Measurements from ENCODE around the gene FBXO38.

Gene FBXO38

GRCh38 chr5:148383564-148384379, at the start of gene FBXO38:
Gene FBXO38, plus strand, starts transcription at chr5:148383958. Its CDS starts 10,819 bp downstream, at chr5:148394777.
- DNase-seq (ENCODE audit: low read depth in 2 of 2): peak; percentile 88 to 92

- DNase-seq (ENCODE audit: low read depth in 2 of 2): no peak
Observed at GRCh38 chr5:148335259-148335658, 48.5 kb upstream of the FBXO38 start, which contains the start of gene SPINK9. Gene SPINK9, plus strand, starts transcription at chr5:148335559. Its CDS starts 55 bp downstream, at chr5:148335614.

DNA sequence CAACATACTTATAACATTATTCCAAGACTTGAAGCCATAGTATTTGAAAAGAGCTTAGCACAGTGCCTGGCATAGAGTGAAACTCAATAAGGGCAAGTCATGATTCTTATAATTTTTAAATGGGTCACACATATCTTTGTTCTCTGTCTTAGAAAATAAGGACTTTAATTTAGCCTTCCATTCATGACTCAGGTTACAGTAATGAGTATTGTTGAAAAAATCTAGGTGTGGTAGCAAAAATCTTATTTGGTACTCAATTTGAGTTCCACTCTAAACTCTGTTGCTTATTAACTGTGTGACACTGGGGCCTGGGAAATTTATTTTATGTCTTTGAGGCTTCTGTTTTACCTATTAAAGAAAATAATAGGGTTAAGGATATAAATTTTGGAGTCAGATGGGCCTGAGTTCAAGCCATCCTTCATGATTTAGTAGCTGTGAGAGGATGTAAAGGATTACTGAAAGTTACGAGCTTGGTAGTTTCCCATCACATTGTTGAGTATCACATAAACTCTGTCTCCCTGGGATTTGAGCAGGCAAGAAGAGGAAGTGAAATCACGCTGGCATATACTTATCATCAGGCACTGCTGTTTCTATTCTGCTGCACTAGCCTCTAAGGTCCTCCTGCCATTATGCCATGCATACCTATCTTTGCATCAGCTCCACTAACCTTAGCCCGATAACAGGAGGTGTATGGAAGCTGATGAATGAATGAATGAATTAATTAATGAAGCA, 46.9 kb upstream of the FBXO38 start:
- DNase-seq (ENCODE audit: low read depth in 2 of 2): no peak

DNA sequence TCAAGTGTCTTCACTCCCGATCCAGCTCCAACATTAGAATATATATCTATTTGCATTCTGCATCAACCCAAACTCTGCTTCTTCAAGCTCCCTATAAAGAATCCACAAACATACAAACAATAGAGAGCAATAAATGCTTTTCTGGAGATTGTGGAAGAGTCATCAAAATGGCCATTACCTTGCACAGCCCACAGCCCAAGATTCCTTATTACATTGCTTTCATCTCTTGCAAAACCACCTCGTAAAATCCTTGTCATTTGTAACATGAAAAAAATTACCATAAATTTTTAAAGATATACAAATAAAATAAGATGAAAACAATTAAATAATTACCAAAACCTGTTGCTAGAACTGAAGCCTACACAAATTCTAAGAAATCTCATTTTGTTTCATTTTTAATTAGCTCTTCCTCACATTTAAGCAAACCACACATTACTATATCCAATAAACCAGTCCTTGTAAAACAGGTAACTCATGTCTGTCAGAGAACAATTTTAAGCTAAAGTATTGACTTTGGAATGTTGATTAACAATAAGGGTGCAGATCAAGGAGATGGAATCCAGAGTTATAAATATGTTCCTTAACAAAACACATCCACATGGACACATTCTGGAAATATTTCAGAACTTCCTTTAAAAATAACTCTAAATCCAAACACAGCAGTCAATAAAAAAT, 41.2 kb upstream of the FBXO38 start:
- no peak for DNase-seq (ENCODE audit: low read depth in 2 of 2)

DNA sequence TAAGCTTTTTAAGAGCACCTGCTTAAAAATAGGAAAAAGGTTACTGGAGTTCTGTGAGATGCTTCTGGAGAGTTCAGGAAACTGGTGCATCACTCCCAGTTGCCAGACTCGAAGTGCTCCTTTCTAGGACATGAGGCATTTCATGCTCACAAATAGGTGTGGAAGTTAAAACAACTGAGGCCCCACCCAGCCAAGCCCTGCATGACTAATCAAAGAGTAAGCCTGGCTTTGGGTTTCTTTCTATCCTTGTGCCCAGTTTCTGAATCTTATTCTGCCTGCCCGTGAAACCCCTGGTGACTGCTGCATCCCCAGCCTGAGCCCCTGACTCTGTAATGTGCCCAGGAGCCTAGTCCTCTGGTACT, 40.7 kb upstream of the FBXO38 start:
- DNase-seq (ENCODE audit: low read depth in 2 of 2): no peak

- no peak for DNase-seq (ENCODE audit: low read depth in 2 of 2)
Observed at GRCh38 chr5:148343603-148344487, 39.9 kb upstream of the FBXO38 start.

DNA sequence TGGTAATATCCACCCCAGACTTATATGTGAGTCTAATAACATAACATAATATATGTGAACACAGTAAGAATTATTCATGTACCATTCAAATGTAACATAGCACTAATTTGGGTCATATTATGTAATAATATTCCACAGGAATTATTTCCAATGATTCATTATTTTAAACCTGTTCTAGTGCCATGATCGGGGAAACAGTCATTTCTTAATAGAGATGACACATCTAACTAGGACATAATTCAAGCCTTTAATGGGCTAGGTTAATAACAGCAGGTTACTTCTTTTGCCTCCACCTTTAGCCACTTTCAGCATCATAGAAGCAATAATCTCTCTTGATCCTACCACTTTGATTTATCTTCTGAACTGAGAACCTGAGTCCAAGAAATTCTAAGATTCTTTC, 36.1 kb upstream of the FBXO38 start:
- no peak for DNase-seq (ENCODE audit: low read depth in 2 of 2)

DNA sequence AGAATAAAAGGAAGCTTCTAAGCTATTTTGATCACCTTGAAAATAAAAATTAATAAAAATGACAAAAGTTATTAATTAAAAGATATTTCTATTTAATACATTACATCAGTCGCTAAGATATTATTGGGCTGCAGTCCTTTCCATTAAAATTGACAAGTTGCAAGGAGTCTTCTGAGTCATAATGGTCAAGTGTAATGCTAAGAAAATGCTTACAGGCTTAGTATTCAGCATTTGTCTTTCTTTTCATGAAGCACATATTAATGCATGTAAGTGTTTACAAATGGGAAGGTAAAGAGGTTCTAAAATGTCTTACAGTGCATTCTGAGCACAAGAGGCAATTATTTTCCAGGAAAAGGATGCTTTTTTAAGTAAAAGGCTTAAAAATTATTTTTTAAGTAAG, 31.1 kb upstream of the FBXO38 start:
- DNase-seq (ENCODE audit: low read depth in 2 of 2): no peak

- no peak for DNase-seq (ENCODE audit: low read depth in 2 of 2)
Observed at GRCh38 chr5:148353634-148354033, 30.1 kb upstream of the FBXO38 start.

DNA sequence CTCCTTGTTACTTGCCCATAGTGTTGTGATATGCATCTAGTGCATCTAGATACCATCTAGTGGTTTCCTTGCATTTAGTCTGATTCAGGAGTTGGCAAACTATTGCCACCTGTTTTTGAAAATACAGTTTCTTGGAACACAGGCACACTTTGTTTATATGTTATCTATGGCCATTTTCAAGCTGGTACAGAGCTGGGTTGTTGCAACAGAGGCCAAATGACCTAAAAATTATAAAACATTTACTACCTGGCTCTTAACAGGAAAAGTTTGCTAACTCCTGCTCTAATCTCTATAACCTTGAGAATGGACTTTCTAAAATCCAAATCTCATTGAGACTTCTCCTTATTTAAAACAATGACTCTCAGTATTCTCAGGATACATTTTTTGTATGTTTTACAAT, 19.4 kb upstream of the FBXO38 start:
- no peak for DNase-seq (ENCODE audit: low read depth in 2 of 2)

DNA sequence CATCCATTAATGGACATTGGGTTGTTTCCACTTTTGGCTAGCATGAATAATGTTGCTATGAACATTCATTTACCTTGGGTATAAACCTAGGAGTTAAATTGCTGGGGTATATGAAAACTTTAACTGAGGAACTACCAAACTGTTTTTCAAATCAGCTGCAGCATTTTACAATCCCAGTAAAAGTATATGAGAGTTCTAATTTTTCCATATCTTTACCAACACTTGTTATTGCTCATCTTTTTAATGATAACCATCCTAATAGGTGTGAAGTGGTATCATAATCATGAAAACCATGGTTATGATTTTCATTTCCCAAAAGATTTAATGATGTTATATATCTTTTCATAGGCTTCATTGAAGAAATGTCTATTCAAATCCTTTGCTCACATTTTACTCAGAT, 15.5 kb upstream of the FBXO38 start:
- no peak for DNase-seq (ENCODE audit: low read depth in 2 of 2)

GRCh38 chr5:148372166-148372725, 11.5 kb upstream of the FBXO38 start:
- no peak for DNase-seq (ENCODE audit: low read depth in 2 of 2)

GRCh38 chr5:148372893-148373292, 10.9 kb upstream of the FBXO38 start:
- no peak for DNase-seq (ENCODE audit: low read depth in 2 of 2)

DNA sequence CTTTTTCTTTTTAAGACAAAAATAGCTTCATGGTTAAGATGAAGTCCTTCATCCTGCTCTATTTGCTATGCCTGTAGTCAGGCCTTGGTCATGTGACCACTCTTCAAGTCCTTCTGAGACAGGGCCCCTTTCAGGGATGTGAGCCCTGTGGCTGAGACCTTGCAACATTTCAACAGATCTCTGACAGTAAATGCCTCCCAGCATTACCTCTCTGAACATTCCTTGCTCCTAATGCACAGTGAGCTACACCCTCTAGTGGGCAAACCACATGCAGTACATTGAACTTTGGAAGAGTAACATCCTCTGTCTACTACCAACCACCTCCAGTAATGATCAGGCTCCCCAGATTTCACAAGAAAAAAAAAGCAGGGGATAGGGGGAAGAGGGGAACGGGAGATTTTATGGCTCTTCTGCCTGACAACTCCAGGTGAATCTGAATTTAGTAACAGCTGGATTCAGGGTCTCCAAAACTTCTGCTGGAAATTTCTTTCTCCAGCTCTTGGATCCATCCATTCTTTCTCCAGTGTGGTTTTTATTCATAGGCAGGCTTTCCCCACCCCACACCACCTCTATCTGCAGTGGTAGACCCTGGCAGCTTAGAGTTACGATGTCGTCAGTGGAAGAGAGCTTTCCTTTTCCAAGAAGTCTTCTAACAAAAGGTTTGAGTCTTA, 8.9 kb upstream of the FBXO38 start:
- DNase-seq (ENCODE audit: low read depth in 2 of 2): no peak

DNA sequence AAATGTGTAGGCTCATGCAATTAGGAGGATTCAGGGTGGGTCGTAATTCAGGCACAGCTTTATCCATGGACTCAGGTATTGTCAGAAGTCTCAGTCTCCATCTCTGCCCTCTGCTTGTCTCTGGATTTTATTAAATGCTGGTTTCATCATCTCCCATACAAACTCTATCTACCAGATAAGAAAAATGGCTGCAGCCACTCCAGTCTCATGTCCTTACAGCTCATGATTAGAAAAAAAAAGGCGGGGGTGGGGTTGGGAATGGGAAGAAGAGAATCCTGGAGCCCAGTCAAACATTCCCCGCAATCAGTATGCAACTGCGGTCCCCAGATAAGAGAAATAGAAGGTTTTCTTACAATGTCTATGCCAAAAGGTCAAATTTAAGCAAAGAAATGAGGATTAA, 7.6 kb upstream of the FBXO38 start:
- no peak for DNase-seq (ENCODE audit: low read depth in 2 of 2)

DNA sequence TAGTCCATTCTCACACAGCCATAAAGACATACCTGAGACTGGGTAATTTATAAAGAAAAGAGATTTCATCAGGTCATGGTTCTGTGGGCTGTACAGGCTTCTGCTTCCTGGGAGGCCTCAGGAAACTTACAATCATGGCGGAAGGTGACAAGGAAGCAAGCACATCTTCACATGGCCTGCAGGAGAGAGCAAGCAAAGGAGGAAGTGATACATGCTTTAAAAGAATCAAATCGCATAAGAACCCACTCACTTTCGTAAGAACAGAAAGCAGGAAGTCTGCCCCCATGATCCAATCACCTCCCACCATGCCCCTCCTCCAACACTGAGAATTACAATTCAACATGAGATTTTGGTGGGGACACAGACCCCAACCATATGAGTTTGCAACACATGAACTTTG, 5.1 kb upstream of the FBXO38 start:
- DNase-seq (ENCODE audit: low read depth in 2 of 2): no peak

GRCh38 chr5:148379340-148379739, 4.4 kb upstream of the FBXO38 start:
- no peak for DNase-seq (ENCODE audit: low read depth in 2 of 2)

- no peak for DNase-seq (ENCODE audit: low read depth in 2 of 2)
Observed at GRCh38 chr5:148381906-148382305, 1.9 kb upstream of the FBXO38 start.

DNA sequence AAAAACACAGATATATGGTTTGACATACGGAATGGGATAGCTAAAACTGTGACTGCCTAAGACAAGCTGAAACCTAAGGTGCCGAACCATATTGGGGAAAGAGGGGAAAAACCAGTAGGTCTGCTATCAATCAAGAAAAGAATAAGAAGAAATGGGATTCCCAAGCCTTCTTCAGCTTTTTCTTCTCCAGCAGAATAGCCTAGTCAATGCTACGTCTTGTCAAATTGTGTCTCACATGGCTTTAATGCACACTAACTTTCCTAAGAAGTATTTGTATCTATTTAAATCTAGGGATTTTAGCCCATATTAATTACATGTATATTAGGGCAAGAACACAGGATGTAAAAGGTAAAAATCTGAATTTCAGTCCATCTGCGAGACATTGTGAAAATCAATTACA, 797 bp upstream of the FBXO38 start:
- no peak for DNase-seq (ENCODE audit: low read depth in 2 of 2)

- DNase-seq (ENCODE audit: low read depth in 2 of 2): no peak
Observed at GRCh38 chr5:148384380-148384737, 601 bp downstream of the FBXO38 start.

- no peak for DNase-seq (ENCODE audit: low read depth in 2 of 2)
Observed at GRCh38 chr5:148385094-148385493, 1.3 kb downstream of the FBXO38 start.

All from activated CD4-positive, alpha-beta T cell treated with anti-CD3 and anti-CD28 coated beads for 24 hours (primary cell).